ENCODE results near the gene PSMC2. TPM values are rescaled to one million over a fixed set of nuclear protein-coding genes. Genes with fewer than 3 reads are reported as not detected.
A peak's percentile ranks its signal among the peaks of the same experiment; 100 is the strongest.

The PSMC2 gene
- total RNA-seq, 1 experiment from 2014 or later, result 128 TPM

DNA sequence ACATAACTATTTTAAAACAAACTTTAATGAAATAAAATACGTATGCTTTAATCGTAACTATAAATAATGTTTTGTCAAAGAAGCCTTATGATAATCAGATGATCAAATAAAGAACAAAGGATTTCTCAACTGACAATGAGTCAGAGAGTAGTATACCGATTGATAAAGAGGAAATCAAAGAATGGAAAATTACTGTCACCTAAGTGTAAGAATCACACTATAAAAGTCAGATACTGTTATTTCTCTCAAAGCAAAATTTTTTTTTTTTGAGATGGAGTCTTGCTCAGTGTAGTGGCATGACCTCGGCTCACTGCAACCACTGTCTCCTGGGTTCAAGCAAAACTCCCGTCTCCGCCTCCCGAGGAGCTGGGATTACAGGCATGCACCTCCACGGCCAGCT lies 21.7 kb upstream of the PSMC2 start:
- H3K79me2 ChIP-seq (ENCODE audit: insufficient read depth, low read length), result no peaks in the 10 kb centered on the region
- Mint-ChIP-seq H3K27ac (peak overlapping the region in 1 of 3 experiments; percentile 98; a peak in 2 of 7 replicates), H3K4me1 (peaks cover 6 to 28% of the 10 kb centered on the region in 2 experiments), H3K9me3 (no peaks in the 10 kb centered on the region), H3K27me3 (ENCODE audit: low read depth) (no peaks in the 10 kb centered on the region), H3K4me3 (no peak overlapping the region), H3K36me3 (ENCODE audit: insufficient read depth in 1 of 3, low read depth in 3 of 3) (peaks cover 19 to 57% (median 54%) of the 10 kb centered on the region in 3 experiments; a peak in 6 of 7 replicates)
- H3K9me3 ChIP-seq (ENCODE audit: control insufficient read depth, low read depth, low read length), result no peaks in the 10 kb centered on the region
- H4K91ac ChIP-seq (ENCODE audit: insufficient read length, low read depth, low read length), result no peak overlapping the region
- no peaks in the 10 kb centered on the region for H3K27me3 ChIP-seq (ENCODE audit: insufficient read depth, low read length)
- no peaks in the 10 kb centered on the region for H3K4me1 ChIP-seq (ENCODE audit: insufficient read depth, low read length)
- no peak overlapping the region for H2AK5ac ChIP-seq (ENCODE audit: insufficient read length, low read length)
- no peak overlapping the region for H2BK5ac ChIP-seq (ENCODE audit: insufficient read length, low read length)
- H3K18ac ChIP-seq (ENCODE audit: insufficient read length, low read depth, low read length), result no peak overlapping the region
- no peaks in the 10 kb centered on the region for H3K23me2 ChIP-seq (ENCODE audit: insufficient read length, low read depth, low read length, poor library complexity, severe bottlenecking)
- H2BK12ac ChIP-seq (ENCODE audit: insufficient read length, low read depth, low read length), result no peak overlapping the region
- H4K20me1 ChIP-seq (ENCODE audit: control insufficient read depth, insufficient read depth, insufficient read length), result no peaks in the 10 kb centered on the region
- no peak for DNase-seq
- H3K14ac ChIP-seq (ENCODE audit: insufficient read depth, low read length), result no peak overlapping the region
- H2BK120ac ChIP-seq (ENCODE audit: low read depth, low read length, poor library complexity, severe bottlenecking), result no peak overlapping the region
- H3K27ac ChIP-seq (ENCODE audit: insufficient read length, low read depth, low read length), result no peak overlapping the region
- H3K79me1 ChIP-seq (ENCODE audit: insufficient read depth, low read depth, low read length, poor library complexity, severe bottlenecking), result no peaks in the 10 kb centered on the region
- H3K56ac ChIP-seq (ENCODE audit: insufficient read length, low read depth, low read length), result no peak overlapping the region
- H2BK15ac ChIP-seq (ENCODE audit: low read depth, low read length), result no peak overlapping the region
- TF ChIP-seq, protein P1, sequence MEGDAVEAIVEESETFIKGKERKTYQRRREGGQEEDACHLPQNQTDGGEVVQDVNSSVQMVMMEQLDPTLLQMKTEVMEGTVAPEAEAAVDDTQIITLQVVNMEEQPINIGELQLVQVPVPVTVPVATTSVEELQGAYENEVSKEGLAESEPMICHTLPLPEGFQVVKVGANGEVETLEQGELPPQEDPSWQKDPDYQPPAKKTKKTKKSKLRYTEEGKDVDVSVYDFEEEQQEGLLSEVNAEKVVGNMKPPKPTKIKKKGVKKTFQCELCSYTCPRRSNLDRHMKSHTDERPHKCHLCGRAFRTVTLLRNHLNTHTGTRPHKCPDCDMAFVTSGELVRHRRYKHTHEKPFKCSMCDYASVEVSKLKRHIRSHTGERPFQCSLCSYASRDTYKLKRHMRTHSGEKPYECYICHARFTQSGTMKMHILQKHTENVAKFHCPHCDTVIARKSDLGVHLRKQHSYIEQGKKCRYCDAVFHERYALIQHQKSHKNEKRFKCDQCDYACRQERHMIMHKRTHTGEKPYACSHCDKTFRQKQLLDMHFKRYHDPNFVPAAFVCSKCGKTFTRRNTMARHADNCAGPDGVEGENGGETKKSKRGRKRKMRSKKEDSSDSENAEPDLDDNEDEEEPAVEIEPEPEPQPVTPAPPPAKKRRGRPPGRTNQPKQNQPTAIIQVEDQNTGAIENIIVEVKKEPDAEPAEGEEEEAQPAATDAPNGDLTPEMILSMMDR (conservative IDR thresholded peaks at IDR 0.05), result no peak
- no peak overlapping the region for H2BK20ac ChIP-seq (ENCODE audit: low read depth, low read length, poor library complexity, severe bottlenecking)
- no peak overlapping the region for H4K5ac ChIP-seq (ENCODE audit: insufficient read length, low read depth, low read length)
- no peak overlapping the region for H3K9ac ChIP-seq (ENCODE audit: extremely low read depth, insufficient read length, low read length)
- no peak overlapping the region for H4K8ac ChIP-seq (replicated peaks; ENCODE audit: insufficient read length, low read depth, low read length)
- no peak overlapping the region for H3K4me2 ChIP-seq (ENCODE audit: insufficient read depth, insufficient read length, low read length)
- WGBS (ENCODE audit: extremely low coverage, insufficient read length, low lambda C conversion rate), result no CpG with 5 or more reads among the region's 8 CpGs
- no peak overlapping the region for H2AFZ ChIP-seq (ENCODE audit: low read length)
- no peak overlapping the region for H3K4ac ChIP-seq (ENCODE audit: low read depth, low read length)
- H3K23ac ChIP-seq (ENCODE audit: insufficient read length, low read depth, low read length), result no peak overlapping the region
- no peak overlapping the region for H3T11ph ChIP-seq (ENCODE audit: low read length)
